ENCODE results near the gene SUN1. TPM values are rescaled to one million over a fixed set of nuclear protein-coding genes. Genes with fewer than 3 reads are reported as not detected.

SUN1 gene
- polyA plus RNA-seq, 1 of the 3 experiments (the other 2 are of a cell fraction) = 369 TPM

DNA sequence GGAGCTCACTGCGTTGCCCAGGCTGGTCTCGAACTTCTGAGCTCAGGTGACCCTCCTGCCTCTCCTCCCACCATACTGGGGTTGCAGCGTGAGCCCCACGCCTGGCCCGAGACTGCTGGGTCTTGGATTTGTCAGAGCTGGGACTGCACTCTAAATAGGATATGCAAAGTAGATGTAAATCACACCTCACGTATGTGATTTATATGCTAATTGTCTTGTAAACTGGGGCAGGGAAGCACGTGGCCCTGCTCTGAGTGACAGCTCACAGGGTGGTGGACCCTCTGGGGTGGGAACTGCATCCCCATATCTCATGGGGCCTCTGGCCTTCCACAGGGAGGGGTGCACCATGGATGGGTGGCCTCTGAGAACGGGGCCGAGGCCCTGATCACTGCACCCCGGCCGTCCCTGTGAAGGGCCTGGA lies 78.2 kb downstream of the SUN1 start:
- H3K27ac ChIP-seq (ENCODE audit: low read depth in 2 of 2, low read length in 1 of 2) = no peak overlapping the region

GRCh38 chr7:910931-911431 lies 78.7 kb downstream of the SUN1 start:
- POLR2A ChIA-PET = no interaction called here
- no peaks in the 10 kb centered on the region for H3K36me3 ChIP-seq (replicated peaks in 1 of 2; ENCODE audit: control insufficient read depth in 1 of 2, insufficient read depth in 2 of 2, low read length in 1 of 2)

More for the DNA sequence above, 78.2 kb downstream of the SUN1 start:
- no peak overlapping the region for H3K4me2 ChIP-seq
- DNase-seq = no peak
- 99% methylated on average over 9 of the region's 11 CpGs for WGBS (ENCODE audit: low lambda C conversion rate)
- no peak overlapping the region for H2AFZ ChIP-seq (ENCODE audit: low read depth)
- H3K4me3 ChIP-seq (ENCODE audit: low read depth in 2 of 2, low read length in 1 of 2) = no peak overlapping the region
- no peak for TF ChIP-seq GABPA (IDR thresholded peaks at IDR 0.05; ENCODE audit: low read depth)
- TF ChIP-seq EZH2phosphoT487 (IDR thresholded peaks at IDR 0.05; ENCODE audit: borderline replicate concordance, low read depth) = no peak
- no peak for TF ChIP-seq TEAD4 (IDR thresholded peaks at IDR 0.05; ENCODE audit: borderline replicate concordance, insufficient read depth)
- TF ChIP-seq, protein P1, sequence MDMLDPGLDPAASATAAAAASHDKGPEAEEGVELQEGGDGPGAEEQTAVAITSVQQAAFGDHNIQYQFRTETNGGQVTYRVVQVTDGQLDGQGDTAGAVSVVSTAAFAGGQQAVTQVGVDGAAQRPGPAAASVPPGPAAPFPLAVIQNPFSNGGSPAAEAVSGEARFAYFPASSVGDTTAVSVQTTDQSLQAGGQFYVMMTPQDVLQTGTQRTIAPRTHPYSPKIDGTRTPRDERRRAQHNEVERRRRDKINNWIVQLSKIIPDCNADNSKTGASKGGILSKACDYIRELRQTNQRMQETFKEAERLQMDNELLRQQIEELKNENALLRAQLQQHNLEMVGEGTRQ (IDR thresholded peaks at IDR 0.05; ENCODE audit: borderline replicate concordance, low read depth, low read length) = no peak
- no peak for TF ChIP-seq IRF3 (IDR thresholded peaks at IDR 0.05; ENCODE audit: low read depth, low read length)
- no peaks in the 10 kb centered on the region for H3K36me3 ChIP-seq (replicated peaks in 1 of 2; ENCODE audit: control insufficient read depth in 1 of 2, insufficient read depth in 2 of 2, low read length in 1 of 2)
- H4K20me1 ChIP-seq (ENCODE audit: insufficient read depth) = no peaks in the 10 kb centered on the region
- no peak overlapping the region for H3K9ac ChIP-seq
- H3K4me1 ChIP-seq (ENCODE audit: control insufficient read depth in 1 of 2, insufficient read depth in 2 of 2, low read depth in 1 of 2, low read length in 1 of 2) = peaks cover 0 to 12% of the 10 kb centered on the region in 2 experiments; a peak in 1 of 4 replicates
- H3K9me2 ChIP-seq = no peaks in the 10 kb centered on the region
- H3K9me3 ChIP-seq = no peaks in the 10 kb centered on the region
- H3F3A ChIP-seq (replicated peaks; ENCODE audit: insufficient read depth) = peaks cover 3% of the 10 kb centered on the region
- no peaks in the 10 kb centered on the region for H3K79me2 ChIP-seq (ENCODE audit: insufficient read depth)
- POLR2A ChIA-PET = interaction anchor here (1.3 kb wide), 1 partner anchor 9 kb away, joined by 4 read pairs; no protein-coding TSS in a partner anchor
- no peaks in the 10 kb centered on the region for H3K27me3 ChIP-seq (ENCODE audit: insufficient read depth)
- CTCF ChIA-PET = interaction anchor here (1.0 to 4.7 kb wide), 11 partner anchors 10 to 266 kb away, joined by 3 to 99 read pairs (median 12); partner anchors contain the start of genes ADAP1 and GPR146

More at GRCh38 chr7:910931-911431, 78.7 kb downstream of the SUN1 start:
- Histone ChIP-seq H3K27me3 (ENCODE audit: insufficient read depth) (no peaks in the 10 kb centered on the region), H3K4me2 (no peak overlapping the region), H3K79me2 (ENCODE audit: insufficient read depth) (no peaks in the 10 kb centered on the region), H3K4me1 (ENCODE audit: control insufficient read depth in 1 of 2, insufficient read depth in 2 of 2, low read depth in 1 of 2, low read length in 1 of 2) (peaks cover 0 to 17% of the 10 kb centered on the region in 2 experiments; a peak in 1 of 4 replicates), H2AFZ (ENCODE audit: low read depth) (no peak overlapping the region), H3F3A (replicated peaks; ENCODE audit: insufficient read depth) (peaks cover 3% of the 10 kb centered on the region), H3K9me2 (no peaks in the 10 kb centered on the region), H3K9ac (no peak overlapping the region), H3K27ac (ENCODE audit: low read depth in 2 of 2, low read length in 1 of 2) (no peak overlapping the region), H3K4me3 (ENCODE audit: low read depth in 2 of 2, low read length in 1 of 2) (no peak overlapping the region), H4K20me1 (ENCODE audit: insufficient read depth) (no peaks in the 10 kb centered on the region), H3K9me3 (no peaks in the 10 kb centered on the region)
- DNase-seq = no peak
- WGBS (ENCODE audit: low lambda C conversion rate) = 91% methylated on average over 19 of the region's 19 CpGs
- TF ChIP-seq RFX5 (IDR thresholded peaks at IDR 0.05; ENCODE audit: low read length) = no peak
- TF ChIP-seq RCOR1 (IDR thresholded peaks at IDR 0.05; ENCODE audit: low read length) = no peak
- no peak for TF ChIP-seq ZBTB33 (IDR thresholded peaks at IDR 0.05; ENCODE audit: borderline replicate concordance, low read depth)
- TF ChIP-seq EZH2phosphoT487 (IDR thresholded peaks at IDR 0.05; ENCODE audit: borderline replicate concordance, low read depth) = no peak
- TF ChIP-seq YY1 (IDR thresholded peaks at IDR 0.05; ENCODE audit: low read depth) = no peak
- no peak for TF ChIP-seq IRF3 (IDR thresholded peaks at IDR 0.05; ENCODE audit: low read depth, low read length)
- no peak for TF ChIP-seq TAF1 (IDR thresholded peaks at IDR 0.05; ENCODE audit: borderline replicate concordance, low read depth, low read length)
- no peak for TF ChIP-seq RAD21 (IDR thresholded peaks at IDR 0.05; ENCODE audit: low read length)
- TF ChIP-seq FOSL2 (IDR thresholded peaks at IDR 0.05; ENCODE audit: borderline replicate concordance, low read depth) = no peak
- no peak for TF ChIP-seq MEF2A (IDR thresholded peaks at IDR 0.05; ENCODE audit: borderline replicate concordance, low read depth)
- no peak for TF ChIP-seq NFIC (IDR thresholded peaks at IDR 0.05; ENCODE audit: borderline replicate concordance)
- TF ChIP-seq, protein P1 (IDR thresholded peaks at IDR 0.05; ENCODE audit: borderline replicate concordance, low read depth, low read length) = no peak
- TF ChIP-seq SMC3 (IDR thresholded peaks at IDR 0.05; ENCODE audit: low read depth, low read length) = no peak
- no peak for TF ChIP-seq POLR2AphosphoS5 (IDR thresholded peaks at IDR 0.05; ENCODE audit: low read depth, low read length)
- no peak for TF ChIP-seq CHD2 (IDR thresholded peaks at IDR 0.05; ENCODE audit: low read length, partially characterized antibody)
- TF ChIP-seq NRF1 (IDR thresholded peaks at IDR 0.05; ENCODE audit: low read depth, low read length) = no peak
- CTCF ChIA-PET = interaction anchor here (1.0 to 4.7 kb wide), 8 partner anchors 11 to 265 kb away, joined by 3 to 99 read pairs (median 14); partner anchors contain the start of genes ADAP1 and GPR146
